ENCODE data around the gene DMD. TPM values are rescaled to one million over a fixed set of nuclear protein-coding genes. Genes with fewer than 3 reads are reported as not detected.

The DMD gene
- total RNA-seq, 3 donors from 2014 or later (not counting 1 experiment from before 2014, with no cell fraction given) = not detected

DNA sequence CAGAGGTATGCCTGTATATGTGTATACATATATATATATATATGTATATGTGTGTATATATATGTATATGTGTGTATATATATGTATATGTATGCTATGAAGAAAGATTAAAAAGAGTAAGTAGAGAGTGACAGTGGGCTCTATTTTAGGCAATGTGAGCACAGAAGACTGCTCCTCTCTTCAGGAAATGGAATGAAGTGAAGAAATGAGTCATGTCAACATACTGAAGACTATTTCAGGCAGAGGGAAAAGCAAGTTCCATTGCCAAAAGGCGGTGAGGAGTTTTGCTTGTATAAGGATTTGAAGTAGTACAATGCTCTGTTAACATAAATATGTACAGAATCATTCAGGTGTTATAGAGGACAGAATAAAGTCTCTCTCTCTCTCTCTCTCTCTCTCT, 1366.3 kb downstream of the DMD start:
- WGBS (ENCODE audit: insufficient coverage) = 80% methylated on average over 1 of the region's 1 CpG
- ATAC-seq (no peak), DNase-seq (no peak)
- H3K36me3 ChIP-seq (ENCODE audit: control insufficient read depth, insufficient read depth, low read length) = no peaks in the 10 kb centered on the region
- H3K4me3 ChIP-seq (ENCODE audit: low read length) = no peak overlapping the region
- H3K4me3 Mint-ChIP-seq = no peak overlapping the region
- no peaks in the 10 kb centered on the region for H3K27me3 Mint-ChIP-seq (ENCODE audit: low read depth in 2 of 2)
- H3K27me3 ChIP-seq (ENCODE audit: control insufficient read depth, insufficient read depth, low read length) = no peaks in the 10 kb centered on the region
- intact Hi-C loops (cut with micrococcal nuclease) = no loop called here
- no peaks in the 10 kb centered on the region for H3K4me1 Mint-ChIP-seq
- H3K9me3 ChIP-seq (ENCODE audit: control insufficient read depth, insufficient read depth, low read length) = no peaks in the 10 kb centered on the region
- H3K36me3 Mint-ChIP-seq = no peaks in the 10 kb centered on the region
- no peak overlapping the region for H3K27ac Mint-ChIP-seq
- TF ChIP-seq, protein P1, sequence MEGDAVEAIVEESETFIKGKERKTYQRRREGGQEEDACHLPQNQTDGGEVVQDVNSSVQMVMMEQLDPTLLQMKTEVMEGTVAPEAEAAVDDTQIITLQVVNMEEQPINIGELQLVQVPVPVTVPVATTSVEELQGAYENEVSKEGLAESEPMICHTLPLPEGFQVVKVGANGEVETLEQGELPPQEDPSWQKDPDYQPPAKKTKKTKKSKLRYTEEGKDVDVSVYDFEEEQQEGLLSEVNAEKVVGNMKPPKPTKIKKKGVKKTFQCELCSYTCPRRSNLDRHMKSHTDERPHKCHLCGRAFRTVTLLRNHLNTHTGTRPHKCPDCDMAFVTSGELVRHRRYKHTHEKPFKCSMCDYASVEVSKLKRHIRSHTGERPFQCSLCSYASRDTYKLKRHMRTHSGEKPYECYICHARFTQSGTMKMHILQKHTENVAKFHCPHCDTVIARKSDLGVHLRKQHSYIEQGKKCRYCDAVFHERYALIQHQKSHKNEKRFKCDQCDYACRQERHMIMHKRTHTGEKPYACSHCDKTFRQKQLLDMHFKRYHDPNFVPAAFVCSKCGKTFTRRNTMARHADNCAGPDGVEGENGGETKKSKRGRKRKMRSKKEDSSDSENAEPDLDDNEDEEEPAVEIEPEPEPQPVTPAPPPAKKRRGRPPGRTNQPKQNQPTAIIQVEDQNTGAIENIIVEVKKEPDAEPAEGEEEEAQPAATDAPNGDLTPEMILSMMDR (IDR thresholded peaks at IDR 0.05) = no peak
- H3K4me1 ChIP-seq (ENCODE audit: control insufficient read depth, insufficient read depth, low read length) = no peaks in the 10 kb centered on the region
- H3K9me3 Mint-ChIP-seq = peaks cover 7 to 13% of the 10 kb centered on the region in 2 donors
- no peak overlapping the region for H3K27ac ChIP-seq (ENCODE audit: low read length)

DNA sequence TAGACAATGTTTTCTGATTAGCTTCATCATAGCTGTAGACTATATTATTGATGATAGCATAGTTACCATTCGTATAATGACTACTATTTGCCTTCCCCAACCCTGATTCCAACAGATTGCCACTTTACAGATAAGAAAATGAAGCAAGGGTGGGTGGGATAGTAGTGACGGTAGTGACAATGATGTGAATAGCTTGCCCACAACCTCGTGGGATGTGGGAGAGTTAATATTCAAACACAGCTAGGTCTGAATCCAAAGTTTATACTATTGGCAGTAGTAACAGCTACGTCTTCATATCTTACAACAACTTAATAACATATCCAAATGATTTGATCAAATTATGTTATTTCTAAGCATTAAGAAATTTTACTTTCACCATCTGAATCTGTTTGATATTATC, 1372.7 kb downstream of the DMD start:
- TF ChIP-seq, protein P1 (IDR thresholded peaks at IDR 0.05) = no peak
- no CpG with 5 or more reads among the region's 4 CpGs for WGBS (ENCODE audit: insufficient coverage)
- H3K4me1 ChIP-seq (ENCODE audit: control insufficient read depth, insufficient read depth, low read length) = no peaks in the 10 kb centered on the region
- Mint-ChIP-seq H3K27ac (no peak overlapping the region), H3K4me3 (no peak overlapping the region), H3K27me3 (ENCODE audit: low read depth in 2 of 2) (no peaks in the 10 kb centered on the region), H3K36me3 (no peaks in the 10 kb centered on the region), H3K4me1 (no peaks in the 10 kb centered on the region), H3K9me3 (peaks cover 2% of the 10 kb centered on the region in 2 donors)
- no peak overlapping the region for H3K27ac ChIP-seq (ENCODE audit: low read length)
- no peaks in the 10 kb centered on the region for H3K27me3 ChIP-seq (ENCODE audit: control insufficient read depth, insufficient read depth, low read length)
- ATAC-seq (no peak), DNase-seq (no peak)
- no peaks in the 10 kb centered on the region for H3K36me3 ChIP-seq (ENCODE audit: control insufficient read depth, insufficient read depth, low read length)
- H3K9me3 ChIP-seq (ENCODE audit: control insufficient read depth, insufficient read depth, low read length) = no peaks in the 10 kb centered on the region
- no peak overlapping the region for H3K4me3 ChIP-seq (ENCODE audit: low read length)
- intact Hi-C loops (cut with micrococcal nuclease) = no loop called here

DNA sequence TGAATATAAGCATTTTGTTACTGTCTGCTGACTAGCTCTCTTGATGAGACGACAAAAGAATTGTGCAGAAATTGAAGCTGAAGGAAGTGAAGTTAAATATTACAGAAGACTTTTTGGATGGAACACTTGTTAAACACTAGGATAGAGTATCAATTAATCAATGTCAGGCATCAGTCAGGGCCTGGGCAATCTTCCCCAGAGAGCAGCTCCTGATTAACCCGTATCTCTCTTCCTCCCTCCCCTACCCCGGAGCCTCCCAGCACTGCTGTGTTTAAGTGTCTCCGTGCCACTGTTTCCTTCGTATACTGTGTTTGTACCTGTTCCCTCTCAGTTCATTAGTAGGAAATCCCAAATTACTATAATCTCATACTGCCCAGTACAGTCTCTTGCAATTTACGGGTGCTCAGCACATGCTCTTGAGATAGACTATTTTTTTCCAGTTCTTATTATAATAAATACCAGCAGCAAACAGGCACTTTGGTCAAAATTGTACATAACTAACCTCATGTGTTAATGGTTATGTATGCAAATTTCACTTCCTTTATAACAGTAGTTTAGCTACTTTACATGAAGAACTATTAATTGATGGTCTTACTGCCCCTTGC, 1373.8 kb downstream of the DMD start:
- no peaks in the 10 kb centered on the region for H3K27me3 ChIP-seq (ENCODE audit: control insufficient read depth, insufficient read depth, low read length)
- TF ChIP-seq, protein P1 (IDR thresholded peaks at IDR 0.05) = no peak
- no peaks in the 10 kb centered on the region for H3K4me1 ChIP-seq (ENCODE audit: control insufficient read depth, insufficient read depth, low read length)
- no peak overlapping the region for H3K4me3 ChIP-seq (ENCODE audit: low read length)
- WGBS (ENCODE audit: insufficient coverage) = 90% methylated on average over 5 of the region's 6 CpGs
- Mint-ChIP-seq H3K36me3 (no peaks in the 10 kb centered on the region), H3K4me3 (no peak overlapping the region), H3K4me1 (no peaks in the 10 kb centered on the region), H3K27me3 (ENCODE audit: low read depth in 2 of 2) (no peaks in the 10 kb centered on the region), H3K27ac (no peak overlapping the region), H3K9me3 (peaks cover 2% of the 10 kb centered on the region in 2 donors)
- H3K27ac ChIP-seq (ENCODE audit: low read length) = no peak overlapping the region
- H3K9me3 ChIP-seq (ENCODE audit: control insufficient read depth, insufficient read depth, low read length) = no peaks in the 10 kb centered on the region
- DNase-seq (no peak), ATAC-seq (no peak)
- H3K36me3 ChIP-seq (ENCODE audit: control insufficient read depth, insufficient read depth, low read length) = no peaks in the 10 kb centered on the region
- intact Hi-C loops (cut with micrococcal nuclease) = no loop called here

DNA sequence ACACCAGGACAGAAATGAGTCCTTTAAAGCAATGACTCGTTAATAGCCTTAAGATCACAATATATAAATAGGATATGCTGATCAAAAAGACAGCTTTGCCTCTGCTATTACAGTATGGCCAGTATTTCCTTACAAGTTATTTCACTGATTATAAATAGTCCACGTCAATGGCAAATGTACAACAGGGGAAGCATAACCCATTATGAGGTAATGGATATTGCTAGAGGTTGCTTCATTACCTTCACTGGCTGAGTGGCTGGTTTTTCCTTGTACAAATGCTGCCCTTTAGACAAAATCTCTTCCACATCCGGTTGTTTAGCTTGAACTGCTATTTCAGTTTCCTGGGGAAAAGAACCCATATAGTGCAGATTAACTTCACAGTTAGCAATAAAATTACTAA, 1374.9 kb downstream of the DMD start:
- Mint-ChIP-seq H3K27me3 (ENCODE audit: low read depth in 2 of 2) (no peaks in the 10 kb centered on the region), H3K4me1 (no peaks in the 10 kb centered on the region), H3K36me3 (no peaks in the 10 kb centered on the region), H3K27ac (no peak overlapping the region), H3K9me3 (peaks cover 2% of the 10 kb centered on the region in 2 donors), H3K4me3 (no peak overlapping the region)
- intact Hi-C loops (cut with micrococcal nuclease) = no loop called here
- no peaks in the 10 kb centered on the region for H3K9me3 ChIP-seq (ENCODE audit: control insufficient read depth, insufficient read depth, low read length)
- H3K36me3 ChIP-seq (ENCODE audit: control insufficient read depth, insufficient read depth, low read length) = no peaks in the 10 kb centered on the region
- H3K27me3 ChIP-seq (ENCODE audit: control insufficient read depth, insufficient read depth, low read length) = no peaks in the 10 kb centered on the region
- no peak for ATAC-seq
- WGBS (ENCODE audit: insufficient coverage) = 33% methylated on average over 1 of the region's 3 CpGs
- H3K4me3 ChIP-seq (ENCODE audit: low read length) = no peak overlapping the region
- DNase-seq = no peak
- H3K27ac ChIP-seq (ENCODE audit: low read length) = no peak overlapping the region
- H3K4me1 ChIP-seq (ENCODE audit: control insufficient read depth, insufficient read depth, low read length) = no peaks in the 10 kb centered on the region
- TF ChIP-seq, protein P1 (IDR thresholded peaks at IDR 0.05) = no peak

Measured in natural killer cell (primary cell).